Gastroesophageal sphincter (tissue), 3 donors: ENCODE measurements around the gene TFF3.

Experiments
- CTCF ChIP-seq, 4 experiments: fragments of 200-600 bp in 2 of 4; fragments of 450-650 bp in 2 of 4; sonication (generic) in 1 of 4; IDR thresholded peaks; one replicate each; pipeline ENCODE4 v1.5.1; 2017 to 2019; ENCODE audit warnings: antibody characterized with exemption in 4 of 4, mild to moderate bottlenecking in 2 of 4, moderate library complexity in 2 of 4
- EP300 ChIP-seq: sonication (generic); formaldehyde crosslinking; IDR thresholded peaks from one replicate; pipeline ENCODE4 v1.6.1; 2017; ENCODE audit warnings: antibody characterized with exemption, mild to moderate bottlenecking
- POLR2A ChIP-seq, 2 donors: fragments of 450-650 bp; IDR thresholded peaks; one replicate each; pipeline ENCODE4 v1.6.1; 2017; ENCODE audit warnings: antibody characterized with exemption in 2 of 2, mild to moderate bottlenecking in 2 of 2, moderate library complexity in 1 of 2
- POLR2AphosphoS5 ChIP-seq: sonication (generic); formaldehyde crosslinking; IDR thresholded peaks from one replicate; pipeline ENCODE4 v1.6.1; 2017; ENCODE audit warnings: antibody characterized with exemption

GRCh38 chr21:42361286-42361685 lies 46.1 kb upstream of the TFF3 start:
- TF ChIP-seq CTCF (IDR thresholded peaks at IDR 0.05), result no peak
- TF ChIP-seq POLR2A (IDR thresholded peaks at IDR 0.05), result no peak
- no peak for TF ChIP-seq EP300
- no peak for TF ChIP-seq POLR2AphosphoS5
